Islet precursor cell (in vitro differentiated cells): ENCODE measurements around the gene ZNF521.

Source experiments
- DNase-seq: peaks from one replicate; pipeline ENCODE4 v3.0.0-alpha.2; 2018

Gene ZNF521

GRCh38 chr18:25111377-25112288, 240.3 kb downstream of the ZNF521 start:
- peak; percentile 83 for DNase-seq

- no peak for DNase-seq
Measured at GRCh38 chr18:25109484-25109883, 242.5 kb downstream of the ZNF521 start.

- DNase-seq: no peak
Measured at GRCh38 chr18:25103468-25104155, 248.4 kb downstream of the ZNF521 start.

GRCh38 chr18:25102662-25103061, 249.3 kb downstream of the ZNF521 start:
- no peak for DNase-seq

GRCh38 chr18:25100418-25100817, 251.5 kb downstream of the ZNF521 start:
- no peak for DNase-seq

- DNase-seq: no peak
Measured at GRCh38 chr18:25099895-25100294, 252.1 kb downstream of the ZNF521 start.

- DNase-seq: no peak
Measured at GRCh38 chr18:25097569-25098056, 254.4 kb downstream of the ZNF521 start.

GRCh38 chr18:25097057-25097456, 254.9 kb downstream of the ZNF521 start:
- no peak for DNase-seq

GRCh38 chr18:25093141-25093540, 258.8 kb downstream of the ZNF521 start:
- no peak for DNase-seq

- DNase-seq: no peak
Measured at GRCh38 chr18:25089470-25089869, 262.5 kb downstream of the ZNF521 start.

GRCh38 chr18:25086876-25087275, 265.1 kb downstream of the ZNF521 start:
- no peak for DNase-seq

GRCh38 chr18:25081001-25081400, 271.0 kb downstream of the ZNF521 start:
- DNase-seq: no peak

GRCh38 chr18:25080211-25080610, 271.8 kb downstream of the ZNF521 start:
- DNase-seq: no peak

- no peak for DNase-seq
Measured at GRCh38 chr18:25077944-25078723, 273.8 kb downstream of the ZNF521 start.

GRCh38 chr18:25077038-25077943, 274.7 kb downstream of the ZNF521 start:
- DNase-seq: peak; percentile 73

- DNase-seq: no peak
Measured at GRCh38 chr18:25075783-25076182, 276.2 kb downstream of the ZNF521 start.

- DNase-seq: no peak
Measured at GRCh38 chr18:25075331-25075730, 276.6 kb downstream of the ZNF521 start.

GRCh38 chr18:25074925-25075324, 277.0 kb downstream of the ZNF521 start:
- DNase-seq: no peak

- DNase-seq: no peak
Measured at GRCh38 chr18:25072205-25072604, 279.8 kb downstream of the ZNF521 start.

GRCh38 chr18:25067275-25068025, 284.5 kb downstream of the ZNF521 start:
- DNase-seq: no peak

- no peak for DNase-seq
Measured at GRCh38 chr18:25066516-25066915, 285.4 kb downstream of the ZNF521 start.
